RPMI8226 (cell line): ENCODE results near the gene SLC22A16.
"Not testable (repeated sequence)": the region's sequence is repeated elsewhere in the genome, so short reads cannot be mapped to it uniquely, and the experiment has no call there.

Experiments
- DNase-seq: peaks from one replicate; pipeline ENCODE4 v3.0.0-alpha.2; 2015

SLC22A16 gene

GRCh38 chr6:110490110-110490509, 13.7 kb upstream of the SLC22A16 start:
- DNase-seq: no peak

- no peak for DNase-seq
These were observed 12.3 kb upstream of the SLC22A16 start for GRCh38 chr6:110488606-110489190.

DNA sequence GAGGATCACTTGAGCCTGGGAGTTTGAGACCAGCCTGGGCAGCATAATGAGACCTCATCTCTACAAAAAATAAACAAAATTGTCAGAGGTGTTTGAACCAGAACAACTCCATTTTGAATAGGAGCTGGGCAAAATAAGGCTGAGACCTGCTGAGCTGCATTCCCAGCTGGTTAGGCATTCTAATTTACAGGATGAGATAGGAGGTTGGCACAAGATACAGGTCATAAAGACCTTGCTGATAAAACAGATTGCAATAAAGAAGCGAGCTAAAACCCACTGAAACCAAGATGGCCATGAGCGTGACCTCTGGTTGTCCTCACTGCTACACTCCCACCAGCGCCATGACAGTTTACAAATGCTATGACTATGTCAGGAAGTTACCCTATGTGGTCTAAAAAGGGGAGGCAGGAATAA, 11.6 kb upstream of the SLC22A16 start:
- not testable (repeated sequence) for DNase-seq

- DNase-seq: no peak
These were observed 10.3 kb upstream of the SLC22A16 start for GRCh38 chr6:110486756-110487155.

GRCh38 chr6:110485491-110485890, 9.1 kb upstream of the SLC22A16 start:
- no peak for DNase-seq

- no peak for DNase-seq
These were observed 7.9 kb upstream of the SLC22A16 start for GRCh38 chr6:110484321-110484720.

- DNase-seq: no peak
These were observed 6.5 kb upstream of the SLC22A16 start for GRCh38 chr6:110482774-110483400.

DNA sequence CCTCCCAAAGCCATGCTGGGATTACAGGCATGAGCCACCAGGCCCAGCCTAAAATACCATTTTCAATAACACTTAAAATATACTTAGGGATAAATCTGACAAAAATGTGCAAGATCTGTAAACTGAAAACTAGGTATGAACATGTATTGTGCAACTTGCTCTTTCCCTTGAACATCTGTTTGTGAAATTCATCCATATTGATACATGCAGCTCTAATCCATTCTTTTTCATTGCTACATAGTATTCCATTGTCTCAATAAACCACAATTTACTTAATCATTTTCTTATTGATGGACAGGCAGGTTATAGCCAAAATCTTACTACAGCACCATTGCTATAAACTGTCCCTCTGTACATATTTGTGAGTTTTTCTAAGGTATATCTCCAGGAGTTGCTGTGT, 4.7 kb upstream of the SLC22A16 start:
- DNase-seq: no peak

DNA sequence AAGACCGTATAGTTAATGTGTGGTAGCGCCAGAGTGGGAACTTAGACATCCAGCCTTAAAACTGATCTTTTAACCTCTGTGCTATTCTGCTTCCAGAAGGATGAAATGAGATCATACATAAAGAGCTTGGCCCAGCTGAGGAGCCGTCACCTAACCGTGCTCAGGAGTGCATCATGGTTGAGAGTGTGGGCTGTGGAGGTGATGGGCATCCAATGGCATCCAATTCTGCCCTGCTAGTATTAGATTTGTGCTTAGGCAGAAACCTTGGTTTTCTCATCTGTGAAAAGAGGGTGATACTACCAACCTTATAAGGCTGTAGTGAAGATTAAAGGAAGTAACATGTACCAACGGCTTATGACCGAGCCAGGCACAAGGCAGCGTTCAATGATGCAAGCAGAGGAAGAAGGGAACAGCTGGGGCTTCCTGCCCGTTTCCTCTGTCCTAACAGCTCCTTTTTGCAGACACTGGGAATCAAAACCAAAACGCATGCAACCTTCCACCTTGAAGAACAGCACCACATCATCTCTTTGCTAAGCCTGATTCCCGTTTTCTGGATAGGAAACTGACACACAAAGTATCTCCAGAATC, 1.3 kb downstream of the SLC22A16 start:
- no peak for DNase-seq

GRCh38 chr6:110474500-110474899, 1.9 kb downstream of the SLC22A16 start:
- DNase-seq: no peak

GRCh38 chr6:110472739-110473138, 3.7 kb downstream of the SLC22A16 start:
- DNase-seq: no peak

DNA sequence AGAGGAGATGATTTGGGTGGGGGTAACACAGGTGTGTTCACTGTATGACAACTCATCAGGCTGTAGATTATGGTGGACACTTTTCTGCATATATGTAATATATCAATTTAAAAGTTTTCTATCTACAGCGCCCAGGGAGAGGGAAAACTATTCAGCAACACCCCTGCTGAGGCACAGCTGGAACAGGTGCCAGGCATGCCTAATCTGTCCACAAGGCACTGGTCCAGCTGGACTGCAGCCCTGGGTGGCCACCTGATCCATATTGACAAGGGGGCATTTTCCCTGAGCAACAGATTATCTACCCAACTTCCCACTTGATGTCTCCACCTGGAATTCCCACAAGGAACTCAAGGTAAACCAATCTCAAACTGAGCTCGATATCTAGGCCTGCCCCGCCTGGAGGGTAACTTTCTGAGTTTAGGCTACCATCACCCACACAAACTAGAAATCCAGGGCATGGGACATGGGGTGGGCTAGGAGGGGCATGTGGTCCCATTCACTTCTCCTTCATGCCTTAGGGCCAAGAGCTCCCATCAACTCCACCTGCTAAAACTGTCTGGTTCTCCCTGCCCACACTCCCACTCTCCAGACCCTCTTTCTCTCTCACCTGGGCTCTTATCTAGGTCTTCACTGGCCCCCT, 4.6 kb downstream of the SLC22A16 start:
- no peak for DNase-seq

GRCh38 chr6:110468731-110469130, 7.7 kb downstream of the SLC22A16 start:
- no peak for DNase-seq

- DNase-seq: no peak
These were observed 8.8 kb downstream of the SLC22A16 start for GRCh38 chr6:110467566-110468140.

- DNase-seq: no peak
These were observed 13.4 kb downstream of the SLC22A16 start for GRCh38 chr6:110462884-110463481.

GRCh38 chr6:110461376-110461775, 15.0 kb downstream of the SLC22A16 start:
- DNase-seq: no peak

GRCh38 chr6:110459137-110459536, 17.3 kb downstream of the SLC22A16 start:
- DNase-seq: no peak

DNA sequence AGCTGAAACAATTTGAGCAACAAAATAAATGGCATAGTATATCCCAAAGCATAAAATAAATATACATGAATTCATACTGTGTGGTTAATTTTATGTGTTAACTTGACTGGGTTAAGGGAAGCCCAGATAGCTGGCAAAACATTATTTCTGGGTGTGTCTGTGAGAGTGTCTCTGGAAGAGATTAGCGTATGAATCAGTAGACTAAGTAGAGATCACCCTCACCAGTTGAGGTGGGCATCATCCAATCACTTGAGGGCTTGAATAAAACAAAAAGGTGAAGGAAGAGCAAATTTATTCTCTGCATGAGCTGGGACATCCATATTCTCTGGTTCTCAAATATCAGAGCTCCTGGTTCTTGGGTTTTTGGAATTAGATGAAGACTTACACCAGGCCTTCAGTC, 17.9 kb downstream of the SLC22A16 start:
- DNase-seq: no peak

DNA sequence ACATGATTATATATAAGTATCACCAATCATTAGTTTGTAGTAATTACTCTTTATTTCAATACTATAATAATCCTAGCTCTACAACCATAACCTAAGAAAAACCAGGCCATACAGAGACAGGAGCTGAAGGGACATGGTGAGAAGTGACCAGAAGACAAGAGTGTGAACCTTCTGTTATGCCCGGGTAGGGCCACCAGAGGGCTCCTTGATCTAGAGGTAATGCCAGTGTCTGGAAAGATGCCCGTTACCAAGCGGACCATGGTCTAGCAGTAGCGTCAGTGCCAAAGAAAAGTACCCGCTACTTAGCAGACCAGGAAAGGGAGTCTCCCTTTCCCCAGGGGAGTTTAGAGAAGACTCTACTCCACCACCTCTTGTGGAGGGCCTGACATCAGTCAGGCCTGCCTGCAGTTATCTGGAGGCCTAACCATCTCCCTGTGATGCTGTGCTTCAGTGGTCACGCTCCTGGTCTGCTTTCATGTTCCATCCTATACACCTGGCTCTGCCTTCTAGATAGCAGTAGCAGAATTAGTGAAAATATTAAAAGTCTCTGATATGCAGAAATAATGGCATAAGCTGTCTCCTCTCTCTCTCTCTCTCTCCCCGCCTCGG, 18.7 kb downstream of the SLC22A16 start:
- peak; percentile 62 for DNase-seq

DNA sequence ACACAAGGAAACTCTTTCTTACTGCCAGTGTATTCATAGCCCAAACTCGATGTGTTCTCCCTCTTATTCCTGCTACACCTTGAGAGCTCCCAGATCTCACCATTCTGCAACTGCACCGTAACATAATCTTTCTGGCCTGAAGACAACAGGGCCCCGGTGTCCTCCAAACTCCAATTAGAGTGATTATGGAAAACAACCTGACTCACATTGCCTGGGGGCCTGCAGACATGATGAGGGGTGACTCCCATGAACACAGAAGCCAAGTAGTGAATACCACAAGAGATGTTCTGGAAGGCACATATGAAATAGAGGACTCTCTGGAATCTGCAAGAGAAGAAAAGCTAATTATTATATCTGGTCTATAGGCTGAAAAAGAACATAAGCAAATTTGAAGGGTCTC, 19.7 kb downstream of the SLC22A16 start:
- DNase-seq: no peak

- no peak for DNase-seq
These were observed 26.9 kb downstream of the SLC22A16 start for GRCh38 chr6:110449541-110449895.

GRCh38 chr6:110448846-110449540, 27.4 kb downstream of the SLC22A16 start:
- no peak for DNase-seq
